ENCODE measurements around the gene PSMG2. TPM values are rescaled to one million over a fixed set of nuclear protein-coding genes. Genes with fewer than 3 reads are reported as not detected.

The PSMG2 gene
- total RNA-seq, 2 donors from 2014 or later, result 37.7 to 46.0 TPM

- no peak for DNase-seq (ENCODE audit: low spot score)
- Histone ChIP-seq H3K27ac (no peak overlapping the region), H3K9me3 (no peaks in the 10 kb centered on the region), H3K27me3 (no peaks in the 10 kb centered on the region), H3K4me1 (no peaks in the 10 kb centered on the region), H3K4me3 (no peak overlapping the region), H3K36me3 (no peaks in the 10 kb centered on the region)
- TF ChIP-seq CTCF (IDR thresholded peaks at IDR 0.05), result no peak
Observed at GRCh38 chr18:12765126-12765525, 62.3 kb downstream of the PSMG2 start.

GRCh38 chr18:12765586-12765985 is 62.7 kb downstream of the PSMG2 start:
- DNase-seq (ENCODE audit: low spot score), result no peak
- Histone ChIP-seq H3K36me3 (no peaks in the 10 kb centered on the region), H3K9me3 (no peaks in the 10 kb centered on the region), H3K27ac (no peak overlapping the region), H3K27me3 (no peaks in the 10 kb centered on the region), H3K4me3 (no peak overlapping the region), H3K4me1 (no peaks in the 10 kb centered on the region)
- no peak for TF ChIP-seq CTCF (IDR thresholded peaks at IDR 0.05)

GRCh38 chr18:12766986-12767433 is 64.2 kb downstream of the PSMG2 start:
- Histone ChIP-seq H3K4me3 (no peak overlapping the region), H3K36me3 (no peaks in the 10 kb centered on the region), H3K9me3 (no peaks in the 10 kb centered on the region), H3K27me3 (no peaks in the 10 kb centered on the region), H3K4me1 (no peaks in the 10 kb centered on the region), H3K27ac (no peak overlapping the region)
- no peak for TF ChIP-seq CTCF (IDR thresholded peaks at IDR 0.05)
- DNase-seq (ENCODE audit: low spot score), result no peak

DNA sequence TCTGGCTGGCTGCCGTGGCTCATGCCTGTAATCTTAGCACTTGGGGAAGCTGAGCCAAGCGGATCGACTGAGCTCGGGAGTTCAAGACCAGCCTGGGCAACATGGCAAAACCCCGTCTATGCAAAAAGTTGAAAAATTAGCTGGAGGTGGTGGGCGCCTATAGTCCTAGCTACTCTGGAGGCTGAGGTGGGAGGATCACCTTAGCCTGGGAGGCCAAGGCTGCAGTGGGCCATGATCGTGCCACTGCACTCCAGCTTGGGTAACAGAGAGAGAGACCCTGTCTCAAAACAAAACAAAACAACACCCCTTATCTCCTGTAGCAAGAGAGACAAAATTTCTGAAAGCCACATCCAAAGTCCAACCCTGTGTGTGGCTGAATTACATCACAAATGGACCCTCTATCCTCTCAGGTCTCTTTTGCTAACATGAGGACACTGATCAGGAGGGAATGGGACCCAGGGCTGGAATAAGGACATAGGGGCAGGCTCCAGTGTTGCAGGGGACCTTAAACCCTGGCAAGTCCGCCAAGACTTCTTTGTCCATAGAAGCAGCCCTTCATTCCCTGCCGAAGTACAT is 64.8 kb downstream of the PSMG2 start:
- DNase-seq (ENCODE audit: low spot score), result no peak
- Histone ChIP-seq H3K4me1 (no peaks in the 10 kb centered on the region), H3K27me3 (no peaks in the 10 kb centered on the region), H3K27ac (no peak overlapping the region), H3K4me3 (no peak overlapping the region), H3K9me3 (no peaks in the 10 kb centered on the region), H3K36me3 (no peaks in the 10 kb centered on the region)
- no peak for TF ChIP-seq CTCF (IDR thresholded peaks at IDR 0.05)

GRCh38 chr18:12768625-12769024 is 65.8 kb downstream of the PSMG2 start:
- H3K4me1 ChIP-seq, result no peaks in the 10 kb centered on the region
- no peaks in the 10 kb centered on the region for H3K36me3 ChIP-seq
- no peak overlapping the region for H3K27ac ChIP-seq
- H3K27me3 ChIP-seq, result no peaks in the 10 kb centered on the region
- H3K4me3 ChIP-seq, result no peak overlapping the region
- no peak for DNase-seq (ENCODE audit: low spot score)
- no peaks in the 10 kb centered on the region for H3K9me3 ChIP-seq
- TF ChIP-seq CTCF (IDR thresholded peaks at IDR 0.05), result no peak

DNA sequence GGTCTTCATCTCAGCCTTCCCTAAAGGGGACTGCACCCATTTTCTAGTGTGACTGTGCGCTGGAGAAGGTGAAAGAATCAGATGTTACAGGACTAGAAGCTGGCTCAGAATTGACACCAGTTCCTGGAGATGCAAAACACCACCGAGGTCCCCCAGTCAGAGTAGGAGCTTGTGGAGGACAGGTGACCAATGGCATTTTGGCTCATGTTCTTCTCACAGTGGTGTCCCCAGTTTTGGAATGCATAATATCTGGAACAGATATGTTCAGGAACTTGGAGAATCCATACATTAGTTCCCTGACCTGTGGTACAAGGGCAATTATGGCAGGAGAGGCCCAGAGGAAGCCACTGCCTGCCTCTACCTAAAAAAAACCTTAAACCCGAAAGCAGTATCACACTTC is 66.3 kb downstream of the PSMG2 start:
- no peak overlapping the region for H3K4me3 ChIP-seq
- TF ChIP-seq CTCF (IDR thresholded peaks at IDR 0.05), result no peak
- H3K4me1 ChIP-seq, result no peaks in the 10 kb centered on the region
- H3K27ac ChIP-seq, result no peak overlapping the region
- no peaks in the 10 kb centered on the region for H3K36me3 ChIP-seq
- no peak for DNase-seq (ENCODE audit: low spot score)
- no peaks in the 10 kb centered on the region for H3K9me3 ChIP-seq
- no peaks in the 10 kb centered on the region for H3K27me3 ChIP-seq
